ENCODE data around the gene GRID1.

Gene GRID1

GRCh38 chr10:86212391-86212700 is 154.2 kb downstream of the GRID1 start:
- TF ChIP-seq GATA1 (IDR thresholded peaks at IDR 0.05; ENCODE audit: low read depth, low read length), result no peak
- no peak for TF ChIP-seq POLR2A (IDR thresholded peaks at IDR 0.05; ENCODE audit: low read length)
- no peak for DNase-seq

GRCh38 chr10:86211691-86212390 is 154.8 kb downstream of the GRID1 start:
- TF ChIP-seq POLR2A (IDR thresholded peaks at IDR 0.05; ENCODE audit: low read length) (no peak), GATA1 (IDR thresholded peaks at IDR 0.05; ENCODE audit: low read depth, low read length) (no peak)
- DNase-seq, result no peak

GRCh38 chr10:86210416-86210815 is 156.2 kb downstream of the GRID1 start:
- no peak for DNase-seq
- TF ChIP-seq POLR2A (IDR thresholded peaks at IDR 0.05; ENCODE audit: low read length), result no peak
- no peak for TF ChIP-seq GATA1 (IDR thresholded peaks at IDR 0.05; ENCODE audit: low read depth, low read length)

GRCh38 chr10:86209726-86210125 is 156.9 kb downstream of the GRID1 start:
- DNase-seq, result no peak
- TF ChIP-seq GATA1 (IDR thresholded peaks at IDR 0.05; ENCODE audit: low read depth, low read length), result no peak
- no peak for TF ChIP-seq POLR2A (IDR thresholded peaks at IDR 0.05; ENCODE audit: low read length)

GRCh38 chr10:86207226-86207625 is 159.4 kb downstream of the GRID1 start:
- TF ChIP-seq POLR2A (IDR thresholded peaks at IDR 0.05; ENCODE audit: low read length), result no peak
- no peak for TF ChIP-seq GATA1 (IDR thresholded peaks at IDR 0.05; ENCODE audit: low read depth, low read length)
- no peak for DNase-seq

GRCh38 chr10:86206240-86206579 is 160.4 kb downstream of the GRID1 start:
- TF ChIP-seq GATA1 (IDR thresholded peaks at IDR 0.05; ENCODE audit: low read depth, low read length), result no peak
- TF ChIP-seq POLR2A (IDR thresholded peaks at IDR 0.05; ENCODE audit: low read length), result no peak
- DNase-seq, result no peak

GRCh38 chr10:86205306-86206239 is 161.0 kb downstream of the GRID1 start:
- no peak for DNase-seq
- TF ChIP-seq POLR2A (IDR thresholded peaks at IDR 0.05; ENCODE audit: low read length), result no peak
- no peak for TF ChIP-seq GATA1 (IDR thresholded peaks at IDR 0.05; ENCODE audit: low read depth, low read length)

GRCh38 chr10:86204421-86205305 is 161.9 kb downstream of the GRID1 start:
- TF ChIP-seq POLR2A (IDR thresholded peaks at IDR 0.05; ENCODE audit: low read length) (no peak), GATA1 (IDR thresholded peaks at IDR 0.05; ENCODE audit: low read depth, low read length) (no peak)
- no peak for DNase-seq

- TF ChIP-seq POLR2A (IDR thresholded peaks at IDR 0.05; ENCODE audit: low read length) (no peak), GATA1 (IDR thresholded peaks at IDR 0.05; ENCODE audit: low read depth, low read length) (no peak)
- peak; percentile 4 to 10 for DNase-seq
Observed at GRCh38 chr10:86203162-86203905, 163.3 kb downstream of the GRID1 start.

- TF ChIP-seq GATA1 (IDR thresholded peaks at IDR 0.05; ENCODE audit: low read depth, low read length) (no peak), POLR2A (IDR thresholded peaks at IDR 0.05; ENCODE audit: low read length) (no peak)
- no peak for DNase-seq
Observed at GRCh38 chr10:86202226-86202735, 164.3 kb downstream of the GRID1 start.

GRCh38 chr10:86200867-86201266 is 165.7 kb downstream of the GRID1 start:
- DNase-seq, result no peak
- TF ChIP-seq GATA1 (IDR thresholded peaks at IDR 0.05; ENCODE audit: low read depth, low read length) (no peak), POLR2A (IDR thresholded peaks at IDR 0.05; ENCODE audit: low read length) (no peak)

GRCh38 chr10:86200269-86200668 is 166.3 kb downstream of the GRID1 start:
- no peak for TF ChIP-seq GATA1 (IDR thresholded peaks at IDR 0.05; ENCODE audit: low read depth, low read length)
- no peak for TF ChIP-seq POLR2A (IDR thresholded peaks at IDR 0.05; ENCODE audit: low read length)
- no peak for DNase-seq

- TF ChIP-seq GATA1 (IDR thresholded peaks at IDR 0.05; ENCODE audit: low read depth, low read length), result no peak
- TF ChIP-seq POLR2A (IDR thresholded peaks at IDR 0.05; ENCODE audit: low read length), result no peak
- no peak for DNase-seq
Observed at GRCh38 chr10:86199041-86199440, 167.6 kb downstream of the GRID1 start.

Data from erythroblast (primary cell).